ENCODE results near the gene AKAP17A. TPM values are rescaled to one million over a fixed set of nuclear protein-coding genes. Genes with fewer than 3 reads are reported as not detected.
"Not testable (repeated sequence)": the region's sequence is repeated elsewhere in the genome, so short reads cannot be mapped to it uniquely, and the experiment has no call there.

The AKAP17A gene
- polyA plus RNA-seq, 1 donor (not counting 4 experiments of a cell fraction or from before 2014, with no cell fraction given) = 12.8 TPM

GRCh38 chrX:1561164-1561563, 30.2 kb upstream of the AKAP17A start:
- TF ChIP-seq EZH2 (IDR thresholded peaks at IDR 0.05; ENCODE audit: low read length) = no peak
- no peak for TF ChIP-seq CTCF (optimal IDR thresholded peaks at IDR 0.05 in 1 of 3, IDR thresholded peaks at IDR 0.05 in 1 of 3, conservative IDR thresholded peaks at IDR 0.05 in 1 of 3; ENCODE audit: extremely low read depth in 1 of 3, insufficient read depth in 2 of 3, low read length in 3 of 3)

DNA sequence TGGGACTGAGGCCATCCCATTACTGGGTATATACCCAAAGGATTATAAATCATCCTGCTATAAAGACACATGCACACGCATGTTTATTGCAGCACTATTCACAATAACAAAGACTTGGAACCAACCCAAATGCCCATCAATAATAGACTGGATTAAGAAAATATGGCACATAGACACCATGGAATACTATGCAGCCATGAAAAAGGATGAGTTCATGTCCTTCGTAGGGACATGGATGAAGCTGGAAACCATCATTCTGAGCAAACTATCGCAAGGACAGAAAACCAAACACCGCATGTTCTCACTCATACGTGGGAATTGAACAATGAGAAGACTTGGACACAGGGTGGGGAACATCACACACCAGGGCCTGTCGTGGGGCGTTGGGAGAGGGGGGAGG, 27.3 kb upstream of the AKAP17A start:
- H3K36me3 ChIP-seq (ENCODE audit: control insufficient read depth in 2 of 2, extremely low read depth in 1 of 2, insufficient read depth in 2 of 2, low read length in 2 of 2); H4K20me1 ChIP-seq (ENCODE audit: control insufficient read depth, extremely low read depth, insufficient read depth, low read length); FAIRE-seq; H3K9me3 ChIP-seq (ENCODE audit: control insufficient read depth, low read depth, low read length); H3K79me2 ChIP-seq (ENCODE audit: control insufficient read depth, insufficient read depth, low read length); H3K4me1 ChIP-seq (ENCODE audit: control insufficient read depth, extremely low read depth, insufficient read depth, low read length); H3K4me2 ChIP-seq (ENCODE audit: control insufficient read depth, extremely low read depth, insufficient read depth, low read depth, low read length); dilution Hi-C loops (cut with MboI; ENCODE audit: extremely low pct_ligation_motif_present, low sequenced_read_pairs); H2AFZ ChIP-seq (ENCODE audit: control insufficient read depth, low read length); H3K9me1 ChIP-seq (ENCODE audit: control insufficient read depth, extremely low read depth, insufficient read depth, low read length); DNase-seq (ENCODE audit: low read depth, low spot score); H3K4me3 ChIP-seq (ENCODE audit: control insufficient read depth in 2 of 3, extremely low read depth in 1 of 3, insufficient read depth in 2 of 3, low read depth in 1 of 3, low read length in 3 of 3); H3K27ac ChIP-seq (ENCODE audit: control insufficient read depth, insufficient read depth, low read length); H3K9ac ChIP-seq (ENCODE audit: control insufficient read depth, extremely low read depth, insufficient read depth, low read length); H3K27me3 ChIP-seq (ENCODE audit: control insufficient read depth, extremely low read depth, insufficient read depth, low read length): not testable (repeated sequence)

More at GRCh38 chrX:1561164-1561563, 30.2 kb upstream of the AKAP17A start:
- Histone ChIP-seq H4K20me1 (ENCODE audit: control insufficient read depth, extremely low read depth, insufficient read depth, low read length) (no peaks in the 10 kb centered on the region), H3K27me3 (ENCODE audit: control insufficient read depth, extremely low read depth, insufficient read depth, low read length) (no peaks in the 10 kb centered on the region), H3K36me3 (ENCODE audit: control insufficient read depth in 2 of 2, extremely low read depth in 1 of 2, insufficient read depth in 2 of 2, low read length in 2 of 2) (no peaks in the 10 kb centered on the region), H3K9me1 (ENCODE audit: control insufficient read depth, extremely low read depth, insufficient read depth, low read length) (no peaks in the 10 kb centered on the region), H3K4me2 (ENCODE audit: control insufficient read depth, extremely low read depth, insufficient read depth, low read depth, low read length) (no peak overlapping the region), H3K79me2 (ENCODE audit: control insufficient read depth, insufficient read depth, low read length) (no peaks in the 10 kb centered on the region), H3K27ac (ENCODE audit: control insufficient read depth, insufficient read depth, low read length) (no peak overlapping the region), H3K9ac (ENCODE audit: control insufficient read depth, extremely low read depth, insufficient read depth, low read length) (no peak overlapping the region), H3K4me1 (ENCODE audit: control insufficient read depth, extremely low read depth, insufficient read depth, low read length) (no peaks in the 10 kb centered on the region), H3K4me3 (ENCODE audit: control insufficient read depth in 2 of 3, extremely low read depth in 1 of 3, insufficient read depth in 2 of 3, low read depth in 1 of 3, low read length in 3 of 3) (no peak overlapping the region), H2AFZ (ENCODE audit: control insufficient read depth, low read length) (no peak overlapping the region), H3K9me3 (ENCODE audit: control insufficient read depth, low read depth, low read length) (no peaks in the 10 kb centered on the region)
- dilution Hi-C loops (cut with MboI; ENCODE audit: extremely low pct_ligation_motif_present, low sequenced_read_pairs) = no loop called here
- no peak for FAIRE-seq
- no peak for DNase-seq (ENCODE audit: low read depth, low spot score)
